H9 (cell line): ENCODE results near the gene CERK. TPM values are rescaled to one million over a fixed set of nuclear protein-coding genes. Genes with fewer than 3 reads are reported as not detected.

Experiments
- DNase-seq: peaks from one replicate; pipeline ENCODE4 v3.0.0-alpha.2; 2017
- H2AFZ ChIP-seq: one replicate; pipeline ENCODE4 v1.6.1; 2013; ENCODE audit warnings: mild to moderate bottlenecking, low read length, control low read depth, moderate library complexity
- H2AK5ac ChIP-seq: 2 replicates; pipeline ENCODE4 v1.6.1; 2013; ENCODE audit warnings: low read length, control low read depth, mixed read lengths; ENCODE audit not compliant: insufficient read length
- H2BK120ac ChIP-seq: one replicate; pipeline ENCODE4 v1.6.1; 2013; ENCODE audit warnings: low read depth, mild to moderate bottlenecking, low read length, control low read depth, inconsistent platforms; ENCODE audit not compliant: poor library complexity, severe bottlenecking
- H2BK12ac ChIP-seq: 2 replicates; pipeline ENCODE4 v1.6.1; 2013; ENCODE audit warnings: low read length, control low read depth, mixed read lengths, low read depth; ENCODE audit not compliant: insufficient read length
- H2BK15ac ChIP-seq: 2 replicates; pipeline ENCODE4 v1.6.1; 2013; ENCODE audit warnings: low read depth, low read length, control low read depth
- H2BK20ac ChIP-seq: one replicate; pipeline ENCODE4 v1.6.1; 2013; ENCODE audit warnings: low read depth, mild to moderate bottlenecking, low read length, control low read depth, inconsistent platforms; ENCODE audit not compliant: poor library complexity, severe bottlenecking
- H2BK5ac ChIP-seq: 2 replicates; pipeline ENCODE4 v1.6.1; 2013; ENCODE audit warnings: low read length, control low read depth, mixed read lengths; ENCODE audit not compliant: insufficient read length
- H3K14ac ChIP-seq: 2 replicates; pipeline ENCODE4 v1.6.1; 2013; ENCODE audit warnings: low read length, control low read depth; ENCODE audit not compliant: insufficient read depth
- H3K18ac ChIP-seq: 2 replicates; pipeline ENCODE4 v1.6.1; 2013; ENCODE audit warnings: low read depth, mild to moderate bottlenecking, mixed read lengths, low read length, control low read depth; ENCODE audit not compliant: insufficient read length
- H3K23ac ChIP-seq: 2 replicates; pipeline ENCODE4 v1.6.1; 2013; ENCODE audit warnings: low read length, control low read depth, mixed read lengths, low read depth; ENCODE audit not compliant: insufficient read length
- H3K23me2 ChIP-seq: 2 replicates; pipeline ENCODE4 v1.6.1; 2013; ENCODE audit warnings: low read depth, mild to moderate bottlenecking, mixed read lengths, low read length, control low read depth; ENCODE audit not compliant: insufficient read length, poor library complexity, severe bottlenecking
- H3K27ac ChIP-seq: 2 replicates; pipeline ENCODE4 v1.5.1; 2013; ENCODE audit warnings: low read length, control low read depth, mixed read lengths, low read depth; ENCODE audit not compliant: insufficient read length
- H3K27me3 ChIP-seq: 2 replicates; pipeline ENCODE4 v1.6.1; 2013; ENCODE audit warnings: low read length, control low read depth, inconsistent platforms; ENCODE audit not compliant: insufficient read depth
- H3K4ac ChIP-seq: 2 replicates; pipeline ENCODE4 v1.6.1; 2013; ENCODE audit warnings: low read depth, mild to moderate bottlenecking, control low read depth, inconsistent platforms, low read length, moderate library complexity
- H3K4me1 ChIP-seq: 2 replicates; pipeline ENCODE4 v1.6.1; 2013; ENCODE audit warnings: low read length, control low read depth, inconsistent platforms; ENCODE audit not compliant: insufficient read depth
- H3K4me2 ChIP-seq: 2 replicates; pipeline ENCODE4 v1.6.1; 2013; ENCODE audit warnings: low read length, control low read depth, mixed read lengths; ENCODE audit not compliant: insufficient read length, insufficient read depth
- H3K56ac ChIP-seq: 2 replicates; pipeline ENCODE4 v1.6.1; 2013; ENCODE audit warnings: low read depth, mild to moderate bottlenecking, mixed read lengths, low read length, control low read depth; ENCODE audit not compliant: insufficient read length
- H3K79me1 ChIP-seq: 2 replicates; pipeline ENCODE4 v1.6.1; 2013; ENCODE audit warnings: low read depth, mild to moderate bottlenecking, moderate library complexity, low read length, control low read depth, inconsistent platforms; ENCODE audit not compliant: insufficient read depth, poor library complexity, severe bottlenecking
- H3K79me2 ChIP-seq: 2 replicates; pipeline ENCODE4 v1.6.1; 2013; ENCODE audit warnings: low read length, control low read depth, inconsistent platforms; ENCODE audit not compliant: insufficient read depth
- H3K9ac ChIP-seq: 2 replicates; pipeline ENCODE4 v1.6.1; 2013; ENCODE audit warnings: low read length, control low read depth, mixed read lengths; ENCODE audit not compliant: insufficient read length; ENCODE audit errors: extremely low read depth
- H3K9me3 ChIP-seq: one replicate; pipeline ENCODE4 v1.6.1; 2013; ENCODE audit warnings: low read depth, low read length, inconsistent platforms; ENCODE audit not compliant: control insufficient read depth
- H3T11ph ChIP-seq: one replicate; pipeline ENCODE4 v1.6.1; 2013; ENCODE audit warnings: mild to moderate bottlenecking, low read length, control low read depth, inconsistent platforms
- H4K20me1 ChIP-seq: one replicate; pipeline ENCODE4 v1.6.1; 2013; ENCODE audit not compliant: control insufficient read depth, insufficient read length, insufficient read depth
- H4K5ac ChIP-seq: 2 replicates; pipeline ENCODE4 v1.6.1; 2013; ENCODE audit warnings: low read depth, mild to moderate bottlenecking, mixed read lengths, low read length, control low read depth; ENCODE audit not compliant: insufficient read length
- H4K8ac ChIP-seq: replicated peaks from 2 replicates; pipeline ENCODE4 v1.6.1; 2013; ENCODE audit warnings: low read length, control low read depth, mixed read lengths, low read depth; ENCODE audit not compliant: insufficient read length
- H4K91ac ChIP-seq: 2 replicates; pipeline ENCODE4 v1.6.1; 2013; ENCODE audit warnings: low read depth, mild to moderate bottlenecking, moderate library complexity, mixed read lengths, low read length, control low read depth; ENCODE audit not compliant: insufficient read length
- H3K27ac Mint-ChIP-seq, 3 experiments: 2 replicates in 2 of 3; 3 replicates in 1 of 3; pipeline ENCODE4 v1.8.0; 2020 to 2021; ENCODE audit warnings: mixed read lengths in 3 of 3, mild to moderate bottlenecking in 1 of 3, moderate library complexity in 1 of 3
- H3K27me3 Mint-ChIP-seq: 2 replicates; pipeline ENCODE4 v1.8.0; 2021; ENCODE audit warnings: low read depth, mild to moderate bottlenecking, moderate library complexity, mixed read lengths
- H3K36me3 Mint-ChIP-seq, 3 experiments: 2 replicates in 2 of 3; 3 replicates in 1 of 3; pipeline ENCODE4 v1.8.0; 2020 to 2021; ENCODE audit warnings: low read depth in 3 of 3, mixed read lengths in 3 of 3; ENCODE audit not compliant: insufficient read depth in 1 of 3
- H3K4me1 Mint-ChIP-seq, 2 experiments: 2 replicates each; pipeline ENCODE4 v1.8.0; 2020; ENCODE audit warnings: mixed read lengths in 2 of 2
- H3K4me3 Mint-ChIP-seq, 2 experiments: 2 replicates in 1 of 2; 3 replicates in 1 of 2; pipeline ENCODE4 v1.8.0; 2020 to 2021; ENCODE audit warnings: mild to moderate bottlenecking in 2 of 2, mixed read lengths in 2 of 2, moderate library complexity in 1 of 2
- H3K9me3 Mint-ChIP-seq, 2 experiments: 2 replicates in 1 of 2; 3 replicates in 1 of 2; pipeline ENCODE4 v1.8.0; 2020; ENCODE audit warnings: mild to moderate bottlenecking in 2 of 2, mixed read lengths in 2 of 2, moderate library complexity in 1 of 2
- WGBS: extraction: QIAGEN DNeasy Blood & Tissue Kit; methylation state at CpG from one replicate; pipeline ENCODE4 v1.1.7; 2013; ENCODE audit warnings: missing lambda C conversion rate, low lambda C conversion rate, mixed read lengths; ENCODE audit not compliant: insufficient read length; ENCODE audit errors: extremely low coverage; 5-methylcytosine and 5-hydroxymethylcytosine counted together
- total RNA-seq: library from RNA; stranded (reverse); gene quantifications from 2 replicates; pipeline ENCODE4 v1.2.1, GENCODE V29; 2021
- TF ChIP-seq, protein P1 (sequence below): fragments of 200-600 bp; sonication (generic); conservative IDR thresholded peaks from 3 replicates; pipeline ENCODE4 v1.8.0; 2021; ENCODE audit warnings: antibody characterized with exemption, mild to moderate bottlenecking

CERK gene
- total RNA-seq, 1 experiment from 2014 or later = 47.1 TPM

DNA sequence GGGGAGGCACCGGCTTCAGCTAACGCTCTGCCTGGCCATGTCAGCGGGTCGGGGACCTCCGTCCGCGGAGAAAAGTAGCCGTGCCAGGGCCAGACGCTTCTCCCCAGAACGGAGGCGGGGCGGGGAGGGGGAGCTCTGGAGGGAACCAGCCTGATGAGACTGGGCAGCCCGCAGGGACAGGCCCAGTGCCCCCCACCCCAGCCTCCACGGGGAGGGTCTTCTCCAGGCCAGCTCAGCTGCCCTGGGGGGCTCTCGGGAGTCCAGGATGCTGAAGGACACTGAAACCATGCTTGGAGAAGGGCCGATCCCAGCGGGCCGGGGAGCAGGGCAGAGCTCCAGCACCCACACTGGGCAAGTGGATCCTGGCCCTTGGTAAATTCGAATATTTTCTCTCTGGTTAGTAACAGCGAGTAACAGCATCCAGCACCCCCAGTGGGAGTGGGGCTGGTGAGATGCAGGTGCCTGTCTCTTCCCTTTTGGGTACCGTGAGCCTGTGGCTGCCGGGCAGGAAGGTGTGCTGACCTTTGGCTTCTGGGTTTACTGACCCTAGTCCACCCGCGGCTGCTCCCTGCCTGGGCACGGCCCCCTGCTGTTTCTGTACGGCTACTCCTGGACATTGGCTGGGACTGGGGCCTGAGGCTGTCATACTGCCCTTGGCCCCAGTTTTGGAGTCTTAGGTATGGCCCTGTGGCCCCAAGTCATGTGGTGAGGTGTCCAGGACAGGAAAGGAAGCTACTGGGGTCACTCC is 82.0 kb downstream of the CERK start:
- H3K27me3 ChIP-seq = no peaks in the 10 kb centered on the region
- no peak overlapping the region for H4K5ac ChIP-seq
- no peak overlapping the region for H3K4me2 ChIP-seq
- H3K14ac ChIP-seq = no peak overlapping the region
- H2AFZ ChIP-seq = no peak overlapping the region
- no peak overlapping the region for H3K27ac ChIP-seq
- H3T11ph ChIP-seq = no peak overlapping the region
- no peak overlapping the region for H3K56ac ChIP-seq
- Mint-ChIP-seq H3K27ac (peak overlapping the region in 1 of 3 experiments; percentile 86; a peak in 1 of 7 replicates), H3K4me3 (no peak overlapping the region), H3K27me3 (no peaks in the 10 kb centered on the region), H3K4me1 (peaks cover 11 to 12% of the 10 kb centered on the region in 2 experiments), H3K9me3 (no peaks in the 10 kb centered on the region; a peak in 1 of 5 replicates), H3K36me3 (no peaks in the 10 kb centered on the region)
- H2BK20ac ChIP-seq = no peak overlapping the region
- TF ChIP-seq, protein P1, sequence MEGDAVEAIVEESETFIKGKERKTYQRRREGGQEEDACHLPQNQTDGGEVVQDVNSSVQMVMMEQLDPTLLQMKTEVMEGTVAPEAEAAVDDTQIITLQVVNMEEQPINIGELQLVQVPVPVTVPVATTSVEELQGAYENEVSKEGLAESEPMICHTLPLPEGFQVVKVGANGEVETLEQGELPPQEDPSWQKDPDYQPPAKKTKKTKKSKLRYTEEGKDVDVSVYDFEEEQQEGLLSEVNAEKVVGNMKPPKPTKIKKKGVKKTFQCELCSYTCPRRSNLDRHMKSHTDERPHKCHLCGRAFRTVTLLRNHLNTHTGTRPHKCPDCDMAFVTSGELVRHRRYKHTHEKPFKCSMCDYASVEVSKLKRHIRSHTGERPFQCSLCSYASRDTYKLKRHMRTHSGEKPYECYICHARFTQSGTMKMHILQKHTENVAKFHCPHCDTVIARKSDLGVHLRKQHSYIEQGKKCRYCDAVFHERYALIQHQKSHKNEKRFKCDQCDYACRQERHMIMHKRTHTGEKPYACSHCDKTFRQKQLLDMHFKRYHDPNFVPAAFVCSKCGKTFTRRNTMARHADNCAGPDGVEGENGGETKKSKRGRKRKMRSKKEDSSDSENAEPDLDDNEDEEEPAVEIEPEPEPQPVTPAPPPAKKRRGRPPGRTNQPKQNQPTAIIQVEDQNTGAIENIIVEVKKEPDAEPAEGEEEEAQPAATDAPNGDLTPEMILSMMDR = no peak
- H3K18ac ChIP-seq = no peak overlapping the region
- no peak overlapping the region for H2BK5ac ChIP-seq
- no peak overlapping the region for H3K9ac ChIP-seq
- no peak overlapping the region for H2BK12ac ChIP-seq
- no peak overlapping the region for H2AK5ac ChIP-seq
- no CpG with 5 or more reads among the region's 26 CpGs for WGBS
- no peaks in the 10 kb centered on the region for H3K79me1 ChIP-seq
- H3K9me3 ChIP-seq = no peaks in the 10 kb centered on the region
- H3K23ac ChIP-seq = no peak overlapping the region
- no peak overlapping the region for H4K8ac ChIP-seq
- H3K79me2 ChIP-seq = no peaks in the 10 kb centered on the region
- no peak overlapping the region for H4K91ac ChIP-seq
- no peak overlapping the region for H2BK120ac ChIP-seq
- H2BK15ac ChIP-seq = no peak overlapping the region
- H3K4ac ChIP-seq = no peak overlapping the region
- H3K4me1 ChIP-seq = no peaks in the 10 kb centered on the region
- H3K23me2 ChIP-seq = no peaks in the 10 kb centered on the region
- DNase-seq = no peak
- no peaks in the 10 kb centered on the region for H4K20me1 ChIP-seq
